ENCODE data around the gene C19orf85. TPM values are rescaled to one million over a fixed set of nuclear protein-coding genes. Genes with fewer than 3 reads are reported as not detected.
A peak's percentile ranks its signal among the peaks of the same experiment; 100 is the strongest.

C19orf85 gene
- total and polyA plus RNA-seq, 10 of the 15 experiments (the other 5 are each of a cell fraction or from before 2014, with no cell fraction given) = not detected

DNA sequence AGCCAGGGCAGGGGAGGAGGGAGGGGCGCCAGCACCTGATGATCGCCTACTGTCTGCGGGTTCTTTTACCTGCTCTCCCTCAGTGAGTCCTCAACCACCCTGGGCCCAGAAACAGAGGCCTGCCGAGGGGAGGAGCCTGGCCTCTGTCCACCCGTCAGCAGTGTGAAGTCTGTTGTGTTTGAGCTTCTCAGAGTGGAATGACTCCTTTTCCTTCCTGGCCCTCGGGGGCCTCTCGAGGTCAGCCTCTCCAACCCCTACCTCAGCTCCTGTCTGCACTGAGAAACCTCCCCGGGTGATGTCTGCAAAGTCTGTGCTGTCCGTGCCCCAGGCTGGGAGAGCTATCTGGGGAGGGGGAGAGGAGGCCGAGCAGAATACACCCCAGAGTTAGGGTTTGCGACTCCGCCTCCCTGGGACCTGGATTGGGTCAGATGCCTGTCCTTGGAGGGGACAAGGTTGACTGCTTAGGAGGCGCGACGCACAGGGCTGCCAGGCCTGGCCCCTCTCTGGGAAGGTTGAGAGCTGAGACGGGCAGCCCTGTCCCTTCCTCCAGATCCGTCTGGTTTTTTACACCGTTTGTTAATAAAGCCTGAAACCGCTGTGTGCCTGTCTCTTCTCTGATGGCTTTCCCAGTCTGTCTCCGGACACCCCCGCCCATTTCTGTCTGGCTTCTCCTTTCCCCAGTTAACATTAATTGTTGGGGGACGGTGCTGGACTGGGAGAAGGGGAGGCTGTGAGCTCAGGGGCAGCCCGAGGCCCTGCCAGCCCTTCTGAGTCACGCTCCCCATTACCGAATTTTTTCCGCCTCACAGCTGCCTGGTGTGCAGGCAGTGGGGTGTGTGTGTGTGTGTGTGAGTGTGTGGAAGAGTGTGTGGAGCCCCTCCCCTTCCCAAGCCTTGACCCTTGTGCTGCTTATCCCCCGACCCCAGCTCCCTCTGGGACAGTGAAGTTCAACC, 22.7 kb upstream of the C19orf85 start:
- in situ Hi-C loops (cut with MboI) = no loop called here
- TSS peak; percentile 66 for BruUV-seq (replicated peaks)
- H3K9me3 ChIP-seq (replicated peaks; ENCODE audit: control insufficient read depth, insufficient read depth, low read length) = no peaks in the 10 kb centered on the region
- H2AFZ ChIP-seq (ENCODE audit: control insufficient read depth, low read depth, low read length) = no peak overlapping the region
- no peaks in the 10 kb centered on the region; the same call in 1 of the 2 replicates for H3K79me2 ChIP-seq (ENCODE audit: control insufficient read depth, insufficient read depth, low read length)
- H3K27me3 ChIP-seq (replicated peaks in 1 of 2; ENCODE audit: control insufficient read depth in 2 of 2, insufficient read depth in 2 of 2, low read length in 1 of 2) = no peaks in the 10 kb centered on the region; a peak in 1 of 4 replicates
- intact Hi-C loops (cut with micrococcal nuclease; ENCODE audit: unreplicated experiment) = no loop called here
- peaks cover 0 to 6% of the 10 kb centered on the region in 2 experiments; a peak in 2 of 4 replicates for H3K36me3 ChIP-seq (ENCODE audit: control insufficient read depth in 2 of 2, insufficient read depth in 2 of 2, low read length in 1 of 2)
- FAIRE-seq (no peak), DNase-seq (ENCODE audit: low read depth, low spot score) (no peak), ATAC-seq (peak; percentile 17)
- SMC1A ChIA-PET (ENCODE audit: uncharacterized antibody, unreplicated experiment) = interaction anchor here (1.2 to 1.8 kb wide), 4 partner anchors 10 to 17 kb away, joined by 3 to 6 read pairs (median 4); no protein-coding TSS in a partner anchor
- H4K20me1 ChIP-seq (ENCODE audit: control insufficient read depth, insufficient read depth) = no peaks in the 10 kb centered on the region
- POLR2A ChIA-PET = interaction anchor here (0.5 to 1.6 kb wide), 3 partner anchors 10 to 137 kb away, joined by 3 to 8 read pairs (median 4); partner anchors contain the start of gene ZNF628
- no peak overlapping the region for H3K9ac ChIP-seq (ENCODE audit: control insufficient read depth, insufficient read depth, low read length)
- H3K4me3 ChIP-seq = no peak overlapping the region
- peaks cover 6% of the 10 kb centered on the region for H3K4me1 ChIP-seq (ENCODE audit: control insufficient read depth, insufficient read depth, low read length)
- 51% methylated on average over 27 of the region's 27 CpGs for WGBS (ENCODE audit: insufficient coverage, insufficient replicate concordance, low lambda C conversion rate, missing lambda C conversion rate)
- RAD21 ChIA-PET (ENCODE audit: unreplicated experiment) = no interaction called here
- H3K27ac ChIP-seq (ENCODE audit: control insufficient read depth, insufficient read depth) = no peak overlapping the region
- CTCF ChIA-PET = interaction anchor here (3.4 kb wide), 1 partner anchor 17 kb away, joined by 22 read pairs; no protein-coding TSS in a partner anchor
- TF ChIP-seq SIN3A (IDR thresholded peaks at IDR 0.05; ENCODE audit: low read depth, low read length) (no peak), ATF7 (IDR thresholded peaks at IDR 0.05; ENCODE audit: low read depth) (0 out of 2 replicates have a peak, but pooled peaks have one; percentile 15), EED (IDR thresholded peaks at IDR 0.05; ENCODE audit: low read depth) (no peak), SMAD5 (IDR thresholded peaks at IDR 0.05; ENCODE audit: low read depth) (no peak)
- TF ChIP-seq, protein P1, sequence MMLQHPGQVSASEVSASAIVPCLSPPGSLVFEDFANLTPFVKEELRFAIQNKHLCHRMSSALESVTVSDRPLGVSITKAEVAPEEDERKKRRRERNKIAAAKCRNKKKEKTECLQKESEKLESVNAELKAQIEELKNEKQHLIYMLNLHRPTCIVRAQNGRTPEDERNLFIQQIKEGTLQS (IDR thresholded peaks at IDR 0.05; ENCODE audit: borderline replicate concordance, extremely low read depth, low read depth, low read length) = no peak
- H3K4me2 ChIP-seq (ENCODE audit: control insufficient read depth, insufficient read depth) = no peak overlapping the region

Measured in GM12878 (cell line).